Measurements from ENCODE around the gene KRTAP1-1. TPM values are rescaled to one million over a fixed set of nuclear protein-coding genes. Genes with fewer than 3 reads are reported as not detected.

KRTAP1-1 gene
- total and polyA plus RNA-seq, 2 experiments from 2014 or later: not detected

DNA sequence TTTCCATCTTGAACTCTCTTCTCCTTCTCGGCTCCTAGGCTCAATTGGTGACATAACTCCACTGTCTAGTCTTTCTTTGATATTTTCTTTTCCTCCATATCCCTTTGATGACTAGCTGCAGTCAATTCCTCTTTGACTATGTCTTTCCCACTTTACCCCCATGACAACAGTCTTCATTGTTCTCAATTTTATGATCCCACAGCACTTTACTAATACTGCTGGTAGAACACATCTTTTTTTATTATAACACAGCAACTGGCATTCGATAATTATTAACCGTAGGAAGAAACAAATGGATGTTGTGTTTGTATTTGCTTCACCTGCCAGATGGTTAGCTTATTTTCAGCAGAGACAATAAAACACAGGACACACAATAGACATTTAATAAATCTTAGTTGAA lies 48.6 kb downstream of the KRTAP1-1 start (continued):
- TF ChIP-seq, protein P1, sequence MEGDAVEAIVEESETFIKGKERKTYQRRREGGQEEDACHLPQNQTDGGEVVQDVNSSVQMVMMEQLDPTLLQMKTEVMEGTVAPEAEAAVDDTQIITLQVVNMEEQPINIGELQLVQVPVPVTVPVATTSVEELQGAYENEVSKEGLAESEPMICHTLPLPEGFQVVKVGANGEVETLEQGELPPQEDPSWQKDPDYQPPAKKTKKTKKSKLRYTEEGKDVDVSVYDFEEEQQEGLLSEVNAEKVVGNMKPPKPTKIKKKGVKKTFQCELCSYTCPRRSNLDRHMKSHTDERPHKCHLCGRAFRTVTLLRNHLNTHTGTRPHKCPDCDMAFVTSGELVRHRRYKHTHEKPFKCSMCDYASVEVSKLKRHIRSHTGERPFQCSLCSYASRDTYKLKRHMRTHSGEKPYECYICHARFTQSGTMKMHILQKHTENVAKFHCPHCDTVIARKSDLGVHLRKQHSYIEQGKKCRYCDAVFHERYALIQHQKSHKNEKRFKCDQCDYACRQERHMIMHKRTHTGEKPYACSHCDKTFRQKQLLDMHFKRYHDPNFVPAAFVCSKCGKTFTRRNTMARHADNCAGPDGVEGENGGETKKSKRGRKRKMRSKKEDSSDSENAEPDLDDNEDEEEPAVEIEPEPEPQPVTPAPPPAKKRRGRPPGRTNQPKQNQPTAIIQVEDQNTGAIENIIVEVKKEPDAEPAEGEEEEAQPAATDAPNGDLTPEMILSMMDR (conservative IDR thresholded peaks at IDR 0.05; ENCODE audit: low read depth in 2 of 2): no peak
- TF ChIP-seq CREB1 (CRISPR knock-in tag; IDR thresholded peaks at IDR 0.05; ENCODE audit: low read depth): no peak
- TF ChIP-seq, protein P2, sequence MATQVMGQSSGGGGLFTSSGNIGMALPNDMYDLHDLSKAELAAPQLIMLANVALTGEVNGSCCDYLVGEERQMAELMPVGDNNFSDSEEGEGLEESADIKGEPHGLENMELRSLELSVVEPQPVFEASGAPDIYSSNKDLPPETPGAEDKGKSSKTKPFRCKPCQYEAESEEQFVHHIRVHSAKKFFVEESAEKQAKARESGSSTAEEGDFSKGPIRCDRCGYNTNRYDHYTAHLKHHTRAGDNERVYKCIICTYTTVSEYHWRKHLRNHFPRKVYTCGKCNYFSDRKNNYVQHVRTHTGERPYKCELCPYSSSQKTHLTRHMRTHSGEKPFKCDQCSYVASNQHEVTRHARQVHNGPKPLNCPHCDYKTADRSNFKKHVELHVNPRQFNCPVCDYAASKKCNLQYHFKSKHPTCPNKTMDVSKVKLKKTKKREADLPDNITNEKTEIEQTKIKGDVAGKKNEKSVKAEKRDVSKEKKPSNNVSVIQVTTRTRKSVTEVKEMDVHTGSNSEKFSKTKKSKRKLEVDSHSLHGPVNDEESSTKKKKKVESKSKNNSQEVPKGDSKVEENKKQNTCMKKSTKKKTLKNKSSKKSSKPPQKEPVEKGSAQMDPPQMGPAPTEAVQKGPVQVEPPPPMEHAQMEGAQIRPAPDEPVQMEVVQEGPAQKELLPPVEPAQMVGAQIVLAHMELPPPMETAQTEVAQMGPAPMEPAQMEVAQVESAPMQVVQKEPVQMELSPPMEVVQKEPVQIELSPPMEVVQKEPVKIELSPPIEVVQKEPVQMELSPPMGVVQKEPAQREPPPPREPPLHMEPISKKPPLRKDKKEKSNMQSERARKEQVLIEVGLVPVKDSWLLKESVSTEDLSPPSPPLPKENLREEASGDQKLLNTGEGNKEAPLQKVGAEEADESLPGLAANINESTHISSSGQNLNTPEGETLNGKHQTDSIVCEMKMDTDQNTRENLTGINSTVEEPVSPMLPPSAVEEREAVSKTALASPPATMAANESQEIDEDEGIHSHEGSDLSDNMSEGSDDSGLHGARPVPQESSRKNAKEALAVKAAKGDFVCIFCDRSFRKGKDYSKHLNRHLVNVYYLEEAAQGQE (IDR thresholded peaks at IDR 0.05; ENCODE audit: unreplicated experiment): no peak
- TF ChIP-seq ZNF114 (CRISPR knock-in tag; IDR thresholded peaks at IDR 0.05): no peak
- no peak for TF ChIP-seq JUNB (IDR thresholded peaks at IDR 0.05; ENCODE audit: unreplicated experiment)
- TF ChIP-seq, protein P3, sequence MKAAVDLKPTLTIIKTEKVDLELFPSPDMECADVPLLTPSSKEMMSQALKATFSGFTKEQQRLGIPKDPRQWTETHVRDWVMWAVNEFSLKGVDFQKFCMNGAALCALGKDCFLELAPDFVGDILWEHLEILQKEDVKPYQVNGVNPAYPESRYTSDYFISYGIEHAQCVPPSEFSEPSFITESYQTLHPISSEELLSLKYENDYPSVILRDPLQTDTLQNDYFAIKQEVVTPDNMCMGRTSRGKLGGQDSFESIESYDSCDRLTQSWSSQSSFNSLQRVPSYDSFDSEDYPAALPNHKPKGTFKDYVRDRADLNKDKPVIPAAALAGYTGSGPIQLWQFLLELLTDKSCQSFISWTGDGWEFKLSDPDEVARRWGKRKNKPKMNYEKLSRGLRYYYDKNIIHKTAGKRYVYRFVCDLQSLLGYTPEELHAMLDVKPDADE (IDR thresholded peaks at IDR 0.05): no peak
- no peak for TF ChIP-seq NANOG (IDR thresholded peaks at IDR 0.05; ENCODE audit: borderline replicate concordance)

Small RNA genes within 50 kb of the gene (small RNA-seq; reads per million reads assigned to genes)
- not detected for gene KRTAP3-4P (ENCODE audit: low replicate concordance)

Other genes with a start within 250 kb of the KRTAP1-1 start
Only the 30 nearest of the 37 such genes appear.
- gene KRT12, start 174.2 kb downstream of the KRTAP1-1 start, total RNA-seq (2014; rRNA removed; shearing (Covaris generic)): not detected in 2 replicates
- not detected in 2 replicates for gene KRT12, start 174.2 kb downstream of the KRTAP1-1 start, polyA plus RNA-seq (2016; fragmentation: Nextera tagmentation; extraction: Ambion mirVana)
- not detected in 2 replicates for gene KRT20, start 156.2 kb downstream of the KRTAP1-1 start, total RNA-seq (2014; rRNA removed; shearing (Covaris generic))
- gene KRT20, start 156.2 kb downstream of the KRTAP1-1 start, polyA plus RNA-seq (2016; fragmentation: Nextera tagmentation; extraction: Ambion mirVana): not detected in 2 replicates
- gene KRT23, start 103.8 kb downstream of the KRTAP1-1 start, total RNA-seq (2014; rRNA removed; shearing (Covaris generic)): not detected in 2 replicates
- not detected in 2 replicates for gene KRT23, start 103.8 kb downstream of the KRTAP1-1 start, polyA plus RNA-seq (2016; fragmentation: Nextera tagmentation; extraction: Ambion mirVana)
- gene KRT39, start 74.5 kb downstream of the KRTAP1-1 start, total RNA-seq (2014; rRNA removed; shearing (Covaris generic)): not detected in 2 replicates
- gene KRT39, start 74.5 kb downstream of the KRTAP1-1 start, polyA plus RNA-seq (2016; fragmentation: Nextera tagmentation; extraction: Ambion mirVana): not detected in 2 replicates
- gene KRT40, start 57.1 kb downstream of the KRTAP1-1 start, total RNA-seq (2014; rRNA removed; shearing (Covaris generic)): not detected in 2 replicates
- gene KRT40, start 57.1 kb downstream of the KRTAP1-1 start, polyA plus RNA-seq (2016; fragmentation: Nextera tagmentation; extraction: Ambion mirVana): not detected in 2 replicates
- gene KRTAP3-3, start 47.3 kb downstream of the KRTAP1-1 start, total RNA-seq (2014; rRNA removed; shearing (Covaris generic)): not detected in 2 replicates
- not detected in 2 replicates for gene KRTAP3-3, start 47.3 kb downstream of the KRTAP1-1 start, polyA plus RNA-seq (2016; fragmentation: Nextera tagmentation; extraction: Ambion mirVana)
- gene KRTAP3-2, start 41.5 kb downstream of the KRTAP1-1 start, total RNA-seq (2014; rRNA removed; shearing (Covaris generic)): not detected in 2 replicates
- not detected in 2 replicates for gene KRTAP3-2, start 41.5 kb downstream of the KRTAP1-1 start, polyA plus RNA-seq (2016; fragmentation: Nextera tagmentation; extraction: Ambion mirVana)
- gene KRTAP3-1, start 32.3 kb downstream of the KRTAP1-1 start, total RNA-seq (2014; rRNA removed; shearing (Covaris generic)): not detected in 2 replicates
- not detected in 2 replicates for gene KRTAP3-1, start 32.3 kb downstream of the KRTAP1-1 start, polyA plus RNA-seq (2016; fragmentation: Nextera tagmentation; extraction: Ambion mirVana)
- not detected in 2 replicates for gene KRTAP1-5, start 14.2 kb downstream of the KRTAP1-1 start, total RNA-seq (2014; rRNA removed; shearing (Covaris generic))
- not detected in 2 replicates for gene KRTAP1-5, start 14.2 kb downstream of the KRTAP1-1 start, polyA plus RNA-seq (2016; fragmentation: Nextera tagmentation; extraction: Ambion mirVana)
- not detected in 2 replicates for gene KRTAP1-4, start 11.3 kb downstream of the KRTAP1-1 start, total RNA-seq (2014; rRNA removed; shearing (Covaris generic))
- gene KRTAP1-4, start 11.3 kb downstream of the KRTAP1-1 start, polyA plus RNA-seq (2016; fragmentation: Nextera tagmentation; extraction: Ambion mirVana): not detected in 2 replicates
- not detected in 2 replicates for gene KRTAP1-3, start 6.6 kb downstream of the KRTAP1-1 start, total RNA-seq (2014; rRNA removed; shearing (Covaris generic))
- gene KRTAP1-3, start 6.6 kb downstream of the KRTAP1-1 start, polyA plus RNA-seq (2016; fragmentation: Nextera tagmentation; extraction: Ambion mirVana): not detected in 2 replicates
- gene KRTAP2-1, start 5.9 kb upstream of the KRTAP1-1 start, total RNA-seq (2014; rRNA removed; shearing (Covaris generic)): not detected in 2 replicates
- not detected in 2 replicates for gene KRTAP2-1, start 5.9 kb upstream of the KRTAP1-1 start, polyA plus RNA-seq (2016; fragmentation: Nextera tagmentation; extraction: Ambion mirVana)
- gene KRTAP2-2, start 13.8 kb upstream of the KRTAP1-1 start, total RNA-seq (2014; rRNA removed; shearing (Covaris generic)): not detected in 2 replicates
- gene KRTAP2-2, start 13.8 kb upstream of the KRTAP1-1 start, polyA plus RNA-seq (2016; fragmentation: Nextera tagmentation; extraction: Ambion mirVana): not detected in 2 replicates
- gene KRTAP2-3, start 18.7 kb upstream of the KRTAP1-1 start, total RNA-seq (2014; rRNA removed; shearing (Covaris generic)): not detected in 2 replicates
- not detected in 2 replicates for gene KRTAP2-3, start 18.7 kb upstream of the KRTAP1-1 start, polyA plus RNA-seq (2016; fragmentation: Nextera tagmentation; extraction: Ambion mirVana)
- not detected in 2 replicates for gene KRTAP2-4, start 24.4 kb upstream of the KRTAP1-1 start, total RNA-seq (2014; rRNA removed; shearing (Covaris generic))
- gene KRTAP2-4, start 24.4 kb upstream of the KRTAP1-1 start, polyA plus RNA-seq (2016; fragmentation: Nextera tagmentation; extraction: Ambion mirVana): not detected in 2 replicates
- gene KRTAP4-7, start 42.7 kb upstream of the KRTAP1-1 start, total RNA-seq (2014; rRNA removed; shearing (Covaris generic)): not detected in 2 replicates
- gene KRTAP4-7, start 42.7 kb upstream of the KRTAP1-1 start, polyA plus RNA-seq (2016; fragmentation: Nextera tagmentation; extraction: Ambion mirVana): not detected in 2 replicates
- gene KRTAP4-8, start 56.7 kb upstream of the KRTAP1-1 start, total RNA-seq (2014; rRNA removed; shearing (Covaris generic)): not detected in 2 replicates
- not detected in 2 replicates for gene KRTAP4-8, start 56.7 kb upstream of the KRTAP1-1 start, polyA plus RNA-seq (2016; fragmentation: Nextera tagmentation; extraction: Ambion mirVana)
- not detected in 2 replicates for gene KRTAP4-16, start 60.8 kb upstream of the KRTAP1-1 start, total RNA-seq (2014; rRNA removed; shearing (Covaris generic))
- not detected in 2 replicates for gene KRTAP4-16, start 60.8 kb upstream of the KRTAP1-1 start, polyA plus RNA-seq (2016; fragmentation: Nextera tagmentation; extraction: Ambion mirVana)
- gene KRTAP4-9, start 63.9 kb upstream of the KRTAP1-1 start, total RNA-seq (2014; rRNA removed; shearing (Covaris generic)): not detected in 2 replicates
- gene KRTAP4-9, start 63.9 kb upstream of the KRTAP1-1 start, polyA plus RNA-seq (2016; fragmentation: Nextera tagmentation; extraction: Ambion mirVana): not detected in 2 replicates
- gene KRTAP4-11, start 76.9 kb upstream of the KRTAP1-1 start, total RNA-seq (2014; rRNA removed; shearing (Covaris generic)): not detected in 2 replicates
- gene KRTAP4-11, start 76.9 kb upstream of the KRTAP1-1 start, polyA plus RNA-seq (2016; fragmentation: Nextera tagmentation; extraction: Ambion mirVana): not detected in 2 replicates
- not detected in 2 replicates for gene KRTAP4-12, start 82.7 kb upstream of the KRTAP1-1 start, total RNA-seq (2014; rRNA removed; shearing (Covaris generic))
- not detected in 2 replicates for gene KRTAP4-12, start 82.7 kb upstream of the KRTAP1-1 start, polyA plus RNA-seq (2016; fragmentation: Nextera tagmentation; extraction: Ambion mirVana)
- not detected in 2 replicates for gene KRTAP4-6, start 99.1 kb upstream of the KRTAP1-1 start, total RNA-seq (2014; rRNA removed; shearing (Covaris generic))
- gene KRTAP4-6, start 99.1 kb upstream of the KRTAP1-1 start, polyA plus RNA-seq (2016; fragmentation: Nextera tagmentation; extraction: Ambion mirVana): not detected in 2 replicates
- gene KRTAP4-5, start 108.4 kb upstream of the KRTAP1-1 start, total RNA-seq (2014; rRNA removed; shearing (Covaris generic)): not detected in 2 replicates
- gene KRTAP4-5, start 108.4 kb upstream of the KRTAP1-1 start, polyA plus RNA-seq (2016; fragmentation: Nextera tagmentation; extraction: Ambion mirVana): not detected in 2 replicates
- not detected in 2 replicates for gene KRTAP4-4, start 119.3 kb upstream of the KRTAP1-1 start, total RNA-seq (2014; rRNA removed; shearing (Covaris generic))
- gene KRTAP4-4, start 119.3 kb upstream of the KRTAP1-1 start, polyA plus RNA-seq (2016; fragmentation: Nextera tagmentation; extraction: Ambion mirVana): not detected in 2 replicates
- gene KRTAP4-3, start 126.8 kb upstream of the KRTAP1-1 start, total RNA-seq (2014; rRNA removed; shearing (Covaris generic)): not detected in 2 replicates
- not detected in 2 replicates for gene KRTAP4-3, start 126.8 kb upstream of the KRTAP1-1 start, polyA plus RNA-seq (2016; fragmentation: Nextera tagmentation; extraction: Ambion mirVana)
- gene KRTAP4-2, start 136.8 kb upstream of the KRTAP1-1 start, total RNA-seq (2014; rRNA removed; shearing (Covaris generic)): not detected in 2 replicates
- gene KRTAP4-2, start 136.8 kb upstream of the KRTAP1-1 start, polyA plus RNA-seq (2016; fragmentation: Nextera tagmentation; extraction: Ambion mirVana): not detected in 2 replicates
- gene KRTAP4-1, start 143.5 kb upstream of the KRTAP1-1 start, total RNA-seq (2014; rRNA removed; shearing (Covaris generic)): not detected in 2 replicates
- gene KRTAP4-1, start 143.5 kb upstream of the KRTAP1-1 start, polyA plus RNA-seq (2016; fragmentation: Nextera tagmentation; extraction: Ambion mirVana): not detected in 2 replicates
- gene KRTAP9-1, start 148.4 kb upstream of the KRTAP1-1 start, total RNA-seq (2014; rRNA removed; shearing (Covaris generic)): not detected in 2 replicates
- not detected in 2 replicates for gene KRTAP9-1, start 148.4 kb upstream of the KRTAP1-1 start, polyA plus RNA-seq (2016; fragmentation: Nextera tagmentation; extraction: Ambion mirVana)
- gene KRTAP9-2, start 185.2 kb upstream of the KRTAP1-1 start, total RNA-seq (2014; rRNA removed; shearing (Covaris generic)): not detected in 2 replicates
- not detected in 2 replicates for gene KRTAP9-2, start 185.2 kb upstream of the KRTAP1-1 start, polyA plus RNA-seq (2016; fragmentation: Nextera tagmentation; extraction: Ambion mirVana)
- not detected in 2 replicates for gene KRTAP9-3, start 191.0 kb upstream of the KRTAP1-1 start, total RNA-seq (2014; rRNA removed; shearing (Covaris generic))
- gene KRTAP9-3, start 191.0 kb upstream of the KRTAP1-1 start, polyA plus RNA-seq (2016; fragmentation: Nextera tagmentation; extraction: Ambion mirVana): not detected in 2 replicates

Measured in GM23338 (cell line).